Smooth muscle cell (in vitro differentiated cells): Measurements from ENCODE around the gene SP140. TPM values are rescaled to one million over a fixed set of nuclear protein-coding genes. Genes with fewer than 3 reads are reported as not detected.

ENCODE experiments used
- DNase-seq: peaks from one replicate; lab custom pipeline; 2025; ENCODE audit not compliant: unreplicated experiment; lab: John Stamatoyannopoulos, UW
- H2AFZ ChIP-seq: fragments of 200-600 bp; sonication (generic); 2 replicates; pipeline ENCODE4 v1.6.0; 2016; ENCODE audit warnings: antibody characterized with exemption, low read depth, mild to moderate bottlenecking
- H3F3A ChIP-seq: fragments of 200-600 bp; sonication (generic); 2 replicates; pipeline ENCODE4 v1.6.0; 2017; ENCODE audit warnings: antibody characterized with exemption, low read depth
- H3K27ac ChIP-seq: fragments of 200-600 bp; sonication (generic); 2 replicates; pipeline ENCODE4 v1.5.1; 2016; ENCODE audit warnings: low read depth, mild to moderate bottlenecking
- H3K27me3 ChIP-seq: fragments of 200-600 bp; sonication (generic); 2 replicates; pipeline ENCODE4 v1.6.1; 2016; ENCODE audit warnings: low read depth, mild to moderate bottlenecking
- H3K36me3 ChIP-seq: fragments of 200-600 bp; sonication (generic); 2 replicates; pipeline ENCODE4 v1.5.1; 2016; ENCODE audit warnings: low read depth
- H3K4me1 ChIP-seq: fragments of 200-600 bp; sonication (generic); 2 replicates; pipeline ENCODE4 v1.5.1; 2016; ENCODE audit warnings: low read depth
- H3K4me2 ChIP-seq: fragments of 200-600 bp; sonication (generic); 2 replicates; pipeline ENCODE4 v1.6.0; 2016; ENCODE audit warnings: mild to moderate bottlenecking
- H3K4me3 ChIP-seq: fragments of 200-600 bp; sonication (generic); 2 replicates; pipeline ENCODE4 v1.5.1; 2016; ENCODE audit warnings: mild to moderate bottlenecking
- H3K79me2 ChIP-seq: fragments of 200-600 bp; sonication (generic); 2 replicates; pipeline ENCODE4 v1.6.0; 2016; ENCODE audit warnings: low read depth, mild to moderate bottlenecking
- H3K9ac ChIP-seq: fragments of 200-600 bp; sonication (generic); 2 replicates; pipeline ENCODE4 v1.6.0; 2016; ENCODE audit warnings: low read depth
- H3K9me3 ChIP-seq: fragments of 200-600 bp; sonication (generic); replicated peaks from 2 replicates; pipeline ENCODE4 v1.5.1; 2016; ENCODE audit warnings: low read depth
- H4K20me1 ChIP-seq: fragments of 200-600 bp; sonication (generic); 2 replicates; pipeline ENCODE4 v1.6.0; 2016; ENCODE audit warnings: low read depth
- WGBS: methylation state at CpG from one replicate; pipeline ENCODE4 v1.1.7; 2016; ENCODE audit warnings: low lambda C conversion rate; 5-methylcytosine and 5-hydroxymethylcytosine counted together
- polyA plus RNA-seq: library from polyadenylated mRNA; unstranded; fragments of >200 nt; fragmentation: Nextera tagmentation; extraction: Ambion mirVana; gene quantifications from 2 replicates; pipeline ENCODE4 v1.2.1, GENCODE V29; 2016
- total RNA-seq: library from RNA; depleted of rRNA; stranded (reverse); fragments of >200 nt; gene quantifications from 2 replicates; pipeline ENCODE4 v1.2.3, GENCODE V29; 2014
- TF ChIP-seq, protein P1 (sequence below): fragments of 200-600 bp; sonication (generic); IDR thresholded peaks from 2 replicates; pipeline ENCODE4 v1.5.1; 2017; ENCODE audit warnings: borderline replicate concordance, mild to moderate bottlenecking, antibody characterized with exemption; ENCODE audit not compliant: insufficient read depth, poor library complexity, severe bottlenecking

The SP140 gene
- total and polyA plus RNA-seq, 2 experiments from 2014 or later: 0.04 TPM; not detected in 1

DNA sequence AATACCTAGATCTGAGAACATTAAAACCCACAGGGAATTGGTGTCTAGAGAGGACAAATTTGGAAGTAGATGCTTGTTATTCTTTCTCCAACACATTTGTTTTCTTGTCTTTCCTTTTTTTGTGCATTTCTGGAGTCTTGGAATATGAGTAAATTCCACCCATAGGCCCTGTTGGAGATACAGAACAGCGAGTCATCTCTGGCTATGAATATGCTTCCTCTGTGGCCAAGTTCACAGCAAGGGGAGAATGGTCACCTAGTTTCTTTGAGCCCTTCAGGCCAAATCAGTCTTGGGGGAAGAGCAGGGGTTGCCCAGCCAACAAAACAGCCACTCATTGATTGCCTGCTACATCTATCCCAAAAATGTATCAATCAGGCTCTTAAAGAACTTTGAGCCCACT lies 132.8 kb downstream of the SP140 start:
- Histone ChIP-seq H3K27ac (no peak overlapping the region), H3K4me1 (no peaks in the 10 kb centered on the region), H3F3A (no peaks in the 10 kb centered on the region), H3K4me2 (no peak overlapping the region), H3K9ac (no peak overlapping the region), H3K4me3 (no peak overlapping the region), H3K79me2 (no peaks in the 10 kb centered on the region), H4K20me1 (no peaks in the 10 kb centered on the region), H3K9me3 (no peaks in the 10 kb centered on the region), H2AFZ (no peak overlapping the region), H3K27me3 (no peaks in the 10 kb centered on the region), H3K36me3 (no peaks in the 10 kb centered on the region)
- DNase-seq: no peak
- TF ChIP-seq, protein P1, sequence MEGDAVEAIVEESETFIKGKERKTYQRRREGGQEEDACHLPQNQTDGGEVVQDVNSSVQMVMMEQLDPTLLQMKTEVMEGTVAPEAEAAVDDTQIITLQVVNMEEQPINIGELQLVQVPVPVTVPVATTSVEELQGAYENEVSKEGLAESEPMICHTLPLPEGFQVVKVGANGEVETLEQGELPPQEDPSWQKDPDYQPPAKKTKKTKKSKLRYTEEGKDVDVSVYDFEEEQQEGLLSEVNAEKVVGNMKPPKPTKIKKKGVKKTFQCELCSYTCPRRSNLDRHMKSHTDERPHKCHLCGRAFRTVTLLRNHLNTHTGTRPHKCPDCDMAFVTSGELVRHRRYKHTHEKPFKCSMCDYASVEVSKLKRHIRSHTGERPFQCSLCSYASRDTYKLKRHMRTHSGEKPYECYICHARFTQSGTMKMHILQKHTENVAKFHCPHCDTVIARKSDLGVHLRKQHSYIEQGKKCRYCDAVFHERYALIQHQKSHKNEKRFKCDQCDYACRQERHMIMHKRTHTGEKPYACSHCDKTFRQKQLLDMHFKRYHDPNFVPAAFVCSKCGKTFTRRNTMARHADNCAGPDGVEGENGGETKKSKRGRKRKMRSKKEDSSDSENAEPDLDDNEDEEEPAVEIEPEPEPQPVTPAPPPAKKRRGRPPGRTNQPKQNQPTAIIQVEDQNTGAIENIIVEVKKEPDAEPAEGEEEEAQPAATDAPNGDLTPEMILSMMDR: no peak
- WGBS: 89% methylated on average over 1 of the region's 1 CpG

DNA sequence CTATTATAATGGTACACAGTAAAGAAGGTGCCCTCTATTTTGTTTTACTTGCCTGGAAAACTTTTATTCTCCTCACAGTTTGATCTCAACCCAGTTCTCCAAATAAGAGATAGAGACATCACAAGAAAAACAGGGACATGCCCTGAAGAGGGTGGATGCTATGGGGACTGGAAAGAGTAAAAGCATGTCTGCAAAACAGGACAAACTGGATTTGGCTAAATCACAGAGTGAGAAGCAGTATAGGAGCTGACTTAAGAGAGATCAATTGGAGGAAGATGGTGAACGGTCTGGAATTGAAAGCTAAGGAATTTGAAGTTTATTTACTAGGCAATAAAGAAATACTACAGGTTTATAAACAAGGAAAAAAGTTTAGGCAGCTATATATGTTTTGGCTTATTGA lies 134.5 kb downstream of the SP140 start:
- TF ChIP-seq, protein P1: no peak
- Histone ChIP-seq H3K4me3 (no peak overlapping the region), H3K9ac (no peak overlapping the region), H2AFZ (no peak overlapping the region), H3K36me3 (no peaks in the 10 kb centered on the region), H4K20me1 (no peaks in the 10 kb centered on the region), H3K27me3 (no peaks in the 10 kb centered on the region), H3F3A (no peaks in the 10 kb centered on the region), H3K9me3 (no peaks in the 10 kb centered on the region), H3K79me2 (no peaks in the 10 kb centered on the region), H3K4me2 (no peak overlapping the region), H3K27ac (no peak overlapping the region), H3K4me1 (no peaks in the 10 kb centered on the region)
- DNase-seq: no peak
- 67% methylated on average over 1 of the region's 1 CpG for WGBS

DNA sequence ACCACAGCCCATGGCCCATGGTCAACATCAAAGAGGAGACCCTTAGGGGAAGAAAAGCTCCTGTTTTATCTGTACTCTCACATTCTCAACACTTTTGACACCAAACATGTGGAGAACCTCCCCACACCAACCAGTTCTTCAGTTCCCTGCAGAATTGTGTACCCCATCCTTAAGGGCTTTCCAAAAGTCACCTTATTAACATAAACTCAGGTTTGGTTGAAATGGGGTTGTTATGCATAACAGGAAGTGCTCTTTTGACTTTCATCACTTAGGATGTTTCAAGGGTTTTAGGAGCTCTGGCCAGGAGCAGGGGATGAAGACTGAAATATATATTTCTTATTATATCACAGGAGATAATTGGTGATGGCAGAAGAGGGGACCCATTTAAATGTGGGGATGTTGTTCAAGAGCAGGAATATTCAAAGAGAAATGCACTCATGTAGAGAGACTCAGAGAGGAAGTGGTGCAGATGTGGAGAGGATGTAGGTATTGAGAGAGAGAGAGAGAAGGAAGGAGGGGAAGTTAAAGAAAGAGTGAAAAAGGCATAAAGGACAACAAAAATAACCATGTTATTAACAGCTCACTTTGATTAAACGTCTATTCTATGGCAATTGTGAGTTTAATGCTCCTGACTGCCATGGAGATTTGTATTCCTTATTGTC lies 136.6 kb downstream of the SP140 start:
- Histone ChIP-seq H3K4me2 (no peak overlapping the region), H3K4me3 (no peak overlapping the region), H3K27ac (no peak overlapping the region), H3K9ac (no peak overlapping the region), H3K9me3 (no peaks in the 10 kb centered on the region), H3F3A (no peaks in the 10 kb centered on the region), H2AFZ (no peak overlapping the region), H3K36me3 (no peaks in the 10 kb centered on the region), H4K20me1 (no peaks in the 10 kb centered on the region), H3K27me3 (no peaks in the 10 kb centered on the region), H3K79me2 (no peaks in the 10 kb centered on the region), H3K4me1 (no peaks in the 10 kb centered on the region)
- 75% methylated on average over 1 of the region's 1 CpG for WGBS
- TF ChIP-seq, protein P1: no peak
- DNase-seq: no peak

Other genes starting within 250 kb of the SP140 start
- gene SLC16A14, start 156.8 kb upstream of the SP140 start, total RNA-seq: 0.76 and 1.3 TPM in 2 replicates
- 0.15 and 0.69 TPM in 2 replicates for gene SLC16A14, start 156.8 kb upstream of the SP140 start, polyA plus RNA-seq
- 3.2 and 12.7 TPM in 2 replicates for gene SP110, start 5.8 kb upstream of the SP140 start, total RNA-seq
- 5.6 and 8.1 TPM in 2 replicates for gene SP110, start 5.8 kb upstream of the SP140 start, polyA plus RNA-seq
- 0.90 and 1.2 TPM in 2 replicates for gene SP140L, start 101.5 kb downstream of the SP140 start, total RNA-seq
- gene SP140L, start 101.5 kb downstream of the SP140 start, polyA plus RNA-seq: 1.6 and 2.4 TPM in 2 replicates
- gene SP100, start 190.5 kb downstream of the SP140 start, total RNA-seq: 14.6 and 15.5 TPM in 2 replicates
- gene SP100, start 190.5 kb downstream of the SP140 start, polyA plus RNA-seq: 9.5 and 14.7 TPM in 2 replicates